ENCODE measurements around the gene ZSCAN5A.

The ZSCAN5A gene

DNA sequence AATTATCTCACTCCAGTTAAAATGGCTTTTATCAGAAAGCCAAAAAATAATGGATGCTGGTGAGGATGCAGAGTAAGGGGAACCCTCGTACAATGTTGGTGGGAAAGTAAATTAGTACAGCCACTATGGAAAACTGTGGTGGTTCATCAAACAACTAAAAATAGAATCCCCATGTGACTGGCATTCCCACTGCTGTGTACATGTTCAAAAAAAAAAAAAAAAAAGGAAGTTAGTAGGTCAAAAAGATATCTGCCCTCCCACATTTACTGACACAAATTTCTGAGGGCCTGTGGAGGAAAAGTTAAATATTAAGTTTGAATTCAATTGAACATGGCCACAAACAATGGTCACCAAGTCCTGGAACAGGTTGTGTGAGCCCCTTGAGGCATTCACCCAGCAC lies 9.8 kb upstream of the ZSCAN5A start:
- no peak overlapping the region for H3K4me3 ChIP-seq (ENCODE audit: low read length)
- no peak for DNase-seq (ENCODE audit: low read depth)

GRCh38 chr19:56321989-56322440 lies 7.4 kb upstream of the ZSCAN5A start:
- TF ChIP-seq, protein P1, sequence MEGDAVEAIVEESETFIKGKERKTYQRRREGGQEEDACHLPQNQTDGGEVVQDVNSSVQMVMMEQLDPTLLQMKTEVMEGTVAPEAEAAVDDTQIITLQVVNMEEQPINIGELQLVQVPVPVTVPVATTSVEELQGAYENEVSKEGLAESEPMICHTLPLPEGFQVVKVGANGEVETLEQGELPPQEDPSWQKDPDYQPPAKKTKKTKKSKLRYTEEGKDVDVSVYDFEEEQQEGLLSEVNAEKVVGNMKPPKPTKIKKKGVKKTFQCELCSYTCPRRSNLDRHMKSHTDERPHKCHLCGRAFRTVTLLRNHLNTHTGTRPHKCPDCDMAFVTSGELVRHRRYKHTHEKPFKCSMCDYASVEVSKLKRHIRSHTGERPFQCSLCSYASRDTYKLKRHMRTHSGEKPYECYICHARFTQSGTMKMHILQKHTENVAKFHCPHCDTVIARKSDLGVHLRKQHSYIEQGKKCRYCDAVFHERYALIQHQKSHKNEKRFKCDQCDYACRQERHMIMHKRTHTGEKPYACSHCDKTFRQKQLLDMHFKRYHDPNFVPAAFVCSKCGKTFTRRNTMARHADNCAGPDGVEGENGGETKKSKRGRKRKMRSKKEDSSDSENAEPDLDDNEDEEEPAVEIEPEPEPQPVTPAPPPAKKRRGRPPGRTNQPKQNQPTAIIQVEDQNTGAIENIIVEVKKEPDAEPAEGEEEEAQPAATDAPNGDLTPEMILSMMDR (IDR thresholded peaks at IDR 0.05; ENCODE audit: insufficient read depth, low read depth, low read length, missing control alignments): no peak
- H3K4me3 ChIP-seq (ENCODE audit: low read length): no peak overlapping the region
- DNase-seq (ENCODE audit: low read depth): no peak

More for the DNA sequence above, 9.8 kb upstream of the ZSCAN5A start:
- TF ChIP-seq, protein P1 (IDR thresholded peaks at IDR 0.05; ENCODE audit: insufficient read depth, low read depth, low read length, missing control alignments): no peak

GRCh38 chr19:56321254-56321988 lies 6.8 kb upstream of the ZSCAN5A start:
- H3K4me3 ChIP-seq (ENCODE audit: low read length): no peak overlapping the region
- DNase-seq (ENCODE audit: low read depth): no peak
- TF ChIP-seq, protein P1 (IDR thresholded peaks at IDR 0.05; ENCODE audit: insufficient read depth, low read depth, low read length, missing control alignments): no peak

DNA sequence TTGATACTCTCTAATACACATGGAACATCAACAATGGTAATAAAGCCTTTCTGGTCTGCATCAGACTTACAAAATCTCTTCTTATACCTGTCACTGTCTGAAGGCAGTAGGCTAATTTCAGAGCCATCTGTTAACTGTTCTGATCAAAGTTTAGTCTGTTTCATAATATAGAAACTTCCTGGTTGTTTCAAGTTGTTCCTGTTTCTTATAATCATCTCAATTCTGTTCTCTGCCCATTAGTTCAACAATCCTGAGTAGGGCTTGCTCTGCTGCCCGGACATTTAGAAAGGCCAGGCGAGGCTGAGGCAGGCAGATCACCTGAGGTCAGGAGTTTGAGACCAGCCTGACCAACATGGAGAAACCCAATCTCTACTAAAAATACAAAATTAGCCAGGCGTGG lies 5.4 kb upstream of the ZSCAN5A start:
- H3K4me3 ChIP-seq (ENCODE audit: low read length): no peak overlapping the region
- no peak for DNase-seq (ENCODE audit: low read depth)
- TF ChIP-seq, protein P1 (IDR thresholded peaks at IDR 0.05; ENCODE audit: insufficient read depth, low read depth, low read length, missing control alignments): no peak

DNA sequence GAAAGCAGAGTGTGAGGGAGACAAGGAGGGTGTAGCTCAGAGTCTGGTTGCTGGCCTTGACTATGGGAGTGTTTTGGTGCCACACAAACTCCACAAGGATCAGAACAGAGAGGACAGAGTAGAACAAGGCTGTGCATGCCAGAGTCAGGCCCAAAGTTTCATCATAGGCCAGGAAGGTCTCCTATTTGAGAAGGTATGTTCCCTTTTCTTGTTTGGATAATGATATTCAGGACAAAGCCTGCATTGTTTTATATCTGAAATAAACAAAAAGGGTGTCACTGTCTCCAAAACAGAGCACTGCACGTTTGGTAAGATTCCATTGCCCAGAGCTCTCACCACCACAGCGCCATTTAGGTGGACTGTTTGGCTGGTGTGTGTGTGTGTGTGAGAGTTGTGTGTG lies 3.1 kb upstream of the ZSCAN5A start:
- H3K4me3 ChIP-seq (ENCODE audit: low read length): no peak overlapping the region
- TF ChIP-seq, protein P1 (IDR thresholded peaks at IDR 0.05; ENCODE audit: insufficient read depth, low read depth, low read length, missing control alignments): no peak
- no peak for DNase-seq (ENCODE audit: low read depth)

GRCh38 chr19:56316728-56317127 lies 2.1 kb upstream of the ZSCAN5A start:
- no peak overlapping the region for H3K4me3 ChIP-seq (ENCODE audit: low read length)
- DNase-seq (ENCODE audit: low read depth): no peak
- TF ChIP-seq, protein P1 (IDR thresholded peaks at IDR 0.05; ENCODE audit: insufficient read depth, low read depth, low read length, missing control alignments): no peak
